Suprapubic skin (tissue), 4 donors: ENCODE results near the gene TSPAN19. TPM values are rescaled to one million over a fixed set of nuclear protein-coding genes. Genes with fewer than 3 reads are reported as not detected.

ENCODE experiments used
- DNase-seq, 2 donors: peaks; one replicate each; pipeline ENCODE4 v3.0.0-alpha.2; 2019; ENCODE audit warnings: low spot score in 2 of 2
- H3K27ac ChIP-seq: fragments of 200-600 bp; sonication (generic); one replicate; pipeline ENCODE4 v1.5.1; 2019
- H3K27me3 ChIP-seq: fragments of 200-600 bp; sonication (generic); one replicate; pipeline ENCODE4 v1.5.1; 2019
- H3K36me3 ChIP-seq: fragments of 200-600 bp; sonication (generic); one replicate; pipeline ENCODE4 v1.5.1; 2019
- H3K4me1 ChIP-seq: fragments of 200-600 bp; sonication (generic); one replicate; pipeline ENCODE4 v1.5.1; 2019
- H3K4me3 ChIP-seq: fragments of 200-600 bp; sonication (generic); one replicate; pipeline ENCODE4 v1.5.1; 2019; ENCODE audit warnings: mild to moderate bottlenecking
- H3K9me3 ChIP-seq: fragments of 200-600 bp; sonication (generic); one replicate; pipeline ENCODE4 v1.5.1; 2019
- EP300 ChIP-seq: sonication (generic); formaldehyde crosslinking; IDR thresholded peaks from one replicate; pipeline ENCODE4 v1.6.1; 2017; ENCODE audit warnings: antibody characterized with exemption
- POLR2A ChIP-seq, 2 donors: fragments of 450-650 bp; IDR thresholded peaks; one replicate each; pipeline ENCODE4 v1.6.1; 2017; ENCODE audit warnings: antibody characterized with exemption in 2 of 2, mild to moderate bottlenecking in 2 of 2, moderate library complexity in 2 of 2
- POLR2AphosphoS5 ChIP-seq, 3 donors: sonication (generic); formaldehyde crosslinking; IDR thresholded peaks; one replicate each; pipeline ENCODE4 v1.6.1; 2017; ENCODE audit warnings: antibody characterized with exemption in 3 of 3
- WGBS: methylation state at CpG from one replicate; pipeline ENCODE4 v1.1.5; 2018; 5-methylcytosine and 5-hydroxymethylcytosine counted together
- total RNA-seq, 4 donors: library from RNA; depleted of rRNA; stranded (reverse); fragments of >200 nt; gene quantifications; one replicate each; pipeline ENCODE4 v1.1.0, GENCODE V29; 2016
- TF ChIP-seq, protein P1 (sequence below), 2 donors: fragments of 200-600 bp in 1 of 2; fragments of 450-650 bp in 1 of 2; sonication (generic) in 1 of 2; IDR thresholded peaks; one replicate each; pipeline ENCODE4 v1.5.1; 2016 to 2019; ENCODE audit warnings: antibody characterized with exemption in 2 of 2, mild to moderate bottlenecking in 1 of 2, moderate library complexity in 1 of 2

TSPAN19 gene
- total RNA-seq, 4 donors from 2014 or later: not detected

DNA sequence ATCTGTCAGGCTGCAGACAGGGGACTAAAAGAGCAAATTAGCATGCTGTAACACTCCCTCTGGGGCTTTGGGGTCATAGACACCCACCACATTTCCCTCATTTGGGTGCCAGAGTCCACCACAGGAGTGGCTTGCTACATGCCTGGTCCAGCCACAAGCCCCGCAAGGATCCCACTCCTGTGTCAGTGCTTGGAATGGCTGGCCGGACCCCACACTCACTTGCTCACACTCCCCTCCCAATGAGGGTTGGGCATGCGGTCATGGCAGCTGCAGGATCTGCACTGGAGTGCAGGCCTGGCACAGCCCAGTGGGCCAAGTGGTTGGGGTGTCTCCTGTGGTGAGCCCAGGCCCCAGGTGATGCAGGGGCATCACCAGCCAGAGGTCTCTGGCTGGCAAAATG lies 59.9 kb downstream of the TSPAN19 start:
- WGBS: 100% methylated on average over 1 of the region's 3 CpGs

DNA sequence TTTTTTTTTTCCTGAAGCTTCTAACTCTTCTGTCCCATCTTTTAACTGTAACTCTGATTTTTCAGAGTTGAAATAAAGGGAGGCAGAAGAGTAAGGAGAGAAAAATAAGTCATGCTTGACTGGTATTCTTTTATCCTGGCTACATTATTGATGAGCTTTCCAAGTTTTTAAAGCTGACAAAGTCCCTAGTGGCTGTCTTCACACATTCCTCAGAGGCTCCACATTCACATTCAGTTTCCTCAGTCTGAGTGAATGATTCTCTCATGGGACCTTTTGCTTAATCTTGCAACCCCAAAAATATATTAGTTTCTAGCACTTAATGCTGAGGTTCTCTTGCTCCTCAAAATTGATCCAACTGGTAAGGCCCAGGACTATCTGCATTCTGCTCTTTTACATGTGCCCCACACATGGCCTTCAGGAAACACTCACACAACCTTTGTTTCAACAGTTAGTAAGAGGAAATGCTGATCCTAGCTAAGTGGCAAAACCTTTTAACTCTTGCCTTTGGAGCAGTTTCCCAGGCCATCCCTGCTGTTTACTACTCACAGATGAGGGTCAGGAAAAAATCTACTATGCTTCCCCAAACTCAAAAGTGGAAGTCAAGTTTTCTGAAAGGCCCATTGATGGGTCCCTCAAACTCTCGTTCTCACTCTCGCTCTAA lies 61.8 kb downstream of the TSPAN19 start:
- Histone ChIP-seq H3K27me3 (no peaks in the 10 kb centered on the region), H3K9me3 (no peaks in the 10 kb centered on the region), H3K27ac (no peak overlapping the region), H3K4me3 (no peak overlapping the region), H3K4me1 (no peaks in the 10 kb centered on the region), H3K36me3 (no peaks in the 10 kb centered on the region)
- TF ChIP-seq POLR2A (IDR thresholded peaks at IDR 0.05) (no peak), EP300 (no peak), POLR2AphosphoS5 (IDR thresholded peaks at IDR 0.05) (no peak)
- TF ChIP-seq, protein P1, sequence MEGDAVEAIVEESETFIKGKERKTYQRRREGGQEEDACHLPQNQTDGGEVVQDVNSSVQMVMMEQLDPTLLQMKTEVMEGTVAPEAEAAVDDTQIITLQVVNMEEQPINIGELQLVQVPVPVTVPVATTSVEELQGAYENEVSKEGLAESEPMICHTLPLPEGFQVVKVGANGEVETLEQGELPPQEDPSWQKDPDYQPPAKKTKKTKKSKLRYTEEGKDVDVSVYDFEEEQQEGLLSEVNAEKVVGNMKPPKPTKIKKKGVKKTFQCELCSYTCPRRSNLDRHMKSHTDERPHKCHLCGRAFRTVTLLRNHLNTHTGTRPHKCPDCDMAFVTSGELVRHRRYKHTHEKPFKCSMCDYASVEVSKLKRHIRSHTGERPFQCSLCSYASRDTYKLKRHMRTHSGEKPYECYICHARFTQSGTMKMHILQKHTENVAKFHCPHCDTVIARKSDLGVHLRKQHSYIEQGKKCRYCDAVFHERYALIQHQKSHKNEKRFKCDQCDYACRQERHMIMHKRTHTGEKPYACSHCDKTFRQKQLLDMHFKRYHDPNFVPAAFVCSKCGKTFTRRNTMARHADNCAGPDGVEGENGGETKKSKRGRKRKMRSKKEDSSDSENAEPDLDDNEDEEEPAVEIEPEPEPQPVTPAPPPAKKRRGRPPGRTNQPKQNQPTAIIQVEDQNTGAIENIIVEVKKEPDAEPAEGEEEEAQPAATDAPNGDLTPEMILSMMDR (IDR thresholded peaks at IDR 0.05): no peak
- no peak for DNase-seq
- WGBS: 95% methylated on average over 2 of the region's 2 CpGs

More for the DNA sequence above, 59.9 kb downstream of the TSPAN19 start:
- no peak overlapping the region for H3K27ac ChIP-seq
- no peaks in the 10 kb centered on the region for H3K27me3 ChIP-seq
- H3K4me1 ChIP-seq: no peaks in the 10 kb centered on the region
- H3K9me3 ChIP-seq: no peaks in the 10 kb centered on the region
- DNase-seq: no peak
- TF ChIP-seq, protein P1 (IDR thresholded peaks at IDR 0.05): no peak
- TF ChIP-seq POLR2A (IDR thresholded peaks at IDR 0.05): no peak
- no peak for TF ChIP-seq EP300
- TF ChIP-seq POLR2AphosphoS5 (IDR thresholded peaks at IDR 0.05): no peak
- H3K4me3 ChIP-seq: no peak overlapping the region
- H3K36me3 ChIP-seq: no peaks in the 10 kb centered on the region

DNA sequence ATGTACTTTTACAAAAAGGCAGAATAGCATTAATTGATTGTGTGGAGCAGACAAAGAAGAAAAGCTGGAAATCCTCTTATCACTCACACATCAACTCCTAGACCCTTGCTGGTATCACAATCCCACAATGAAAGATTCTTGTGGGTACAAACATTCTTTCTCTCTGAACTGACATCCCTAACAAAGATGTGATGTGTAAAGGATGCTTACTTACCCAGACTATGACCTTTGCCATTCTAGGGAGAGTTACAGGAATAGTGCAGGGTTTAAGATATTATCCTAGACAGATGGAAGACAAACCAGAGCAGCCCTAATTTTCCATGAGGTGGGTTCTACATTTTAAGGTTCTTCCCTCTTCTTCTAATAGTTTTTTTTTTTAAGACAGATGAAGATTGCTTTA lies 63.1 kb downstream of the TSPAN19 start:
- Histone ChIP-seq H3K4me3 (no peak overlapping the region), H3K4me1 (no peaks in the 10 kb centered on the region), H3K27ac (no peak overlapping the region), H3K27me3 (no peaks in the 10 kb centered on the region), H3K36me3 (no peaks in the 10 kb centered on the region), H3K9me3 (no peaks in the 10 kb centered on the region)
- TF ChIP-seq EP300: no peak
- no peak for TF ChIP-seq POLR2AphosphoS5 (IDR thresholded peaks at IDR 0.05)
- TF ChIP-seq, protein P1 (IDR thresholded peaks at IDR 0.05): no peak
- DNase-seq: no peak

DNA sequence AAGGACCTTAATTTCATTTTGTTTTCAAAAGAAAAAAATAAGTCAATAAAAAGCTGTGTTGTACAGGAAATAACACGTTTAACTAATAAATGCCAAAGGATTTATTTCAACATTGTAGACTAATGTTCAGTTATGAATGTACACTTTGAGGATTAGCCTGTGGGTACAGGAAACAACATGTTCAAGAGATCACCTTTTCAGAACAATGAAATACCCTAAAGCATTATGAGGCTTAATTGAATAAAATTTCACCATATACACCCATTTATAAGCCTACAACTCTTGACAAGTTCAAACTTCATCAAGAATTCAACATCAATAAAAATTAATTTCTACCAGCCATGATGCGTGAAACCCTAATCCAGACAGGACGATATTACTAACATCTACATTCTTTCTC lies 66.9 kb downstream of the TSPAN19 start:
- TF ChIP-seq POLR2AphosphoS5 (IDR thresholded peaks at IDR 0.05) (no peak), POLR2A (IDR thresholded peaks at IDR 0.05) (no peak), EP300 (no peak)
- TF ChIP-seq, protein P1 (IDR thresholded peaks at IDR 0.05): no peak
- Histone ChIP-seq H3K27ac (no peak overlapping the region), H3K4me3 (no peak overlapping the region), H3K4me1 (no peaks in the 10 kb centered on the region), H3K36me3 (no peaks in the 10 kb centered on the region), H3K9me3 (no peaks in the 10 kb centered on the region), H3K27me3 (no peaks in the 10 kb centered on the region)
- no peak for DNase-seq
- WGBS: 50% methylated on average over 3 of the region's 3 CpGs

Other genes starting within 250 kb of the TSPAN19 start
- gene SLC6A15, start 123.5 kb downstream of the TSPAN19 start, total RNA-seq: 1 to 10 TPM; 2.2 to 5.9 (median 4.0) TPM
- under 1 TPM in 1 of 4 donors, not detected in 3; 0.16 TPM for gene LRRIQ1, start 74 bp upstream of the TSPAN19 start, total RNA-seq
- 1 to 10 TPM in 2 of 4 donors, under 1 TPM in 1, not detected in 1; 0.56 to 2.0 (median 1.7) TPM for gene ALX1, start 243.9 kb upstream of the TSPAN19 start, total RNA-seq